Osteoblast (primary cell): ENCODE results near the gene CYS1. TPM values are rescaled to one million over a fixed set of nuclear protein-coding genes. Genes with fewer than 3 reads are reported as not detected.

Experiments
- DNase-seq: peaks from one replicate; pipeline ENCODE4 v3.0.0; 2011; ENCODE audit warnings: low spot score, mixed read lengths; ENCODE audit not compliant: insufficient read length; ENCODE audit errors: missing footprints
- H2AFZ ChIP-seq: 2 replicates; pipeline ENCODE4 v1.6.0; 2011; ENCODE audit warnings: mild to moderate bottlenecking, low read length
- H3K27ac ChIP-seq: 2 replicates; pipeline ENCODE4 v1.5.1; 2011; ENCODE audit warnings: mild to moderate bottlenecking, low read depth, low read length, moderate library complexity
- H3K27me3 ChIP-seq: 2 replicates; pipeline ENCODE4 v1.6.0; 2012; ENCODE audit warnings: mild to moderate bottlenecking, control low read depth, inconsistent platforms, low read length, moderate library complexity; ENCODE audit not compliant: insufficient read depth
- H3K36me3 ChIP-seq: 2 replicates; pipeline ENCODE4 v1.5.1; 2011; ENCODE audit warnings: mild to moderate bottlenecking, low read length, control low read depth, moderate library complexity; ENCODE audit not compliant: insufficient read depth
- H3K4me1 ChIP-seq: 2 replicates; pipeline ENCODE4 v1.5.1; 2011; ENCODE audit warnings: mild to moderate bottlenecking, low read length, control low read depth, moderate library complexity; ENCODE audit not compliant: insufficient read depth
- H3K4me2 ChIP-seq: 2 replicates; pipeline ENCODE4 v1.6.0; 2011; ENCODE audit warnings: mild to moderate bottlenecking, low read length; ENCODE audit not compliant: insufficient read depth
- H3K4me3 ChIP-seq: fragments of 200-600 bp; sonication (generic); 3 replicates; pipeline ENCODE4 v1.5.1; 2012; ENCODE audit warnings: mild to moderate bottlenecking, low read length, inconsistent platforms; ENCODE audit not compliant: insufficient read depth
- H3K79me2 ChIP-seq: 2 replicates; pipeline ENCODE4 v1.6.0; 2012; ENCODE audit warnings: mild to moderate bottlenecking, low read length, control low read depth, inconsistent platforms; ENCODE audit not compliant: insufficient read depth
- H3K9me3 ChIP-seq: 2 replicates; pipeline ENCODE4 v1.5.1; 2011; ENCODE audit warnings: low read depth, low read length, control low read depth
- H4K20me1 ChIP-seq: 2 replicates; pipeline ENCODE4 v1.6.0; 2012; ENCODE audit warnings: mild to moderate bottlenecking, low read length, control low read depth; ENCODE audit not compliant: insufficient read depth
- total RNA-seq: library from RNA; depleted of rRNA; stranded (reverse); fragments of >200 nt; gene quantifications from 2 replicates; pipeline ENCODE4 v1.2.3, GENCODE V29; 2012
- TF ChIP-seq, protein P1 (sequence below): IDR thresholded peaks from 2 replicates; pipeline ENCODE4 v1.5.1; 2011; ENCODE audit warnings: mild to moderate bottlenecking, low read depth, low read length, moderate library complexity; ENCODE audit errors: extremely low read depth

The CYS1 gene
- total RNA-seq, 1 donor, result 0.36 TPM

- TF ChIP-seq, protein P1, sequence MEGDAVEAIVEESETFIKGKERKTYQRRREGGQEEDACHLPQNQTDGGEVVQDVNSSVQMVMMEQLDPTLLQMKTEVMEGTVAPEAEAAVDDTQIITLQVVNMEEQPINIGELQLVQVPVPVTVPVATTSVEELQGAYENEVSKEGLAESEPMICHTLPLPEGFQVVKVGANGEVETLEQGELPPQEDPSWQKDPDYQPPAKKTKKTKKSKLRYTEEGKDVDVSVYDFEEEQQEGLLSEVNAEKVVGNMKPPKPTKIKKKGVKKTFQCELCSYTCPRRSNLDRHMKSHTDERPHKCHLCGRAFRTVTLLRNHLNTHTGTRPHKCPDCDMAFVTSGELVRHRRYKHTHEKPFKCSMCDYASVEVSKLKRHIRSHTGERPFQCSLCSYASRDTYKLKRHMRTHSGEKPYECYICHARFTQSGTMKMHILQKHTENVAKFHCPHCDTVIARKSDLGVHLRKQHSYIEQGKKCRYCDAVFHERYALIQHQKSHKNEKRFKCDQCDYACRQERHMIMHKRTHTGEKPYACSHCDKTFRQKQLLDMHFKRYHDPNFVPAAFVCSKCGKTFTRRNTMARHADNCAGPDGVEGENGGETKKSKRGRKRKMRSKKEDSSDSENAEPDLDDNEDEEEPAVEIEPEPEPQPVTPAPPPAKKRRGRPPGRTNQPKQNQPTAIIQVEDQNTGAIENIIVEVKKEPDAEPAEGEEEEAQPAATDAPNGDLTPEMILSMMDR, result no peak
- H4K20me1 ChIP-seq, result peaks cover 4% of the 10 kb centered on the region
- H2AFZ ChIP-seq, result peak within 1 kb of the TSS; percentile 84
- peak; percentile 100 for DNase-seq
- peaks cover 6% of the 10 kb centered on the region for H3K36me3 ChIP-seq
- peak within 1 kb of the TSS; percentile 73 for H3K4me3 ChIP-seq
- H3K9me3 ChIP-seq, result no peaks in the 10 kb centered on the region
- peak within 1 kb of the TSS; percentile 80 for H3K4me2 ChIP-seq
- peaks cover 4% of the 10 kb centered on the region for H3K79me2 ChIP-seq
- H3K4me1 ChIP-seq, result peaks cover 13% of the 10 kb centered on the region
- H3K27me3 ChIP-seq, result no peaks in the 10 kb centered on the region
- H3K27ac ChIP-seq, result peak within 1 kb of the TSS; percentile 41
Measured at GRCh38 chr2:10043256-10043905, 36.8 kb downstream of the CYS1 start, which contains the start of gene KLF11. TSS of gene KLF11 (plus strand) at chr2:10043550. CDS start at chr2:10043717, 167 bp downstream.

GRCh38 chr2:10042301-10043161, 37.7 kb downstream of the CYS1 start:
- Histone ChIP-seq H3K4me3 (peak overlapping the region; percentile 65), H3K79me2 (peaks cover 4% of the 10 kb centered on the region), H3K4me2 (peak overlapping the region; percentile 80), H3K4me1 (peaks cover 16% of the 10 kb centered on the region), H3K27me3 (no peaks in the 10 kb centered on the region), H3K27ac (peak overlapping the region; percentile 41), H3K9me3 (no peaks in the 10 kb centered on the region), H2AFZ (peak overlapping the region; percentile 84), H4K20me1 (peaks cover 4% of the 10 kb centered on the region), H3K36me3 (no peaks in the 10 kb centered on the region)
- TF ChIP-seq, protein P1, result no peak
- peak; percentile 92 for DNase-seq

DNA sequence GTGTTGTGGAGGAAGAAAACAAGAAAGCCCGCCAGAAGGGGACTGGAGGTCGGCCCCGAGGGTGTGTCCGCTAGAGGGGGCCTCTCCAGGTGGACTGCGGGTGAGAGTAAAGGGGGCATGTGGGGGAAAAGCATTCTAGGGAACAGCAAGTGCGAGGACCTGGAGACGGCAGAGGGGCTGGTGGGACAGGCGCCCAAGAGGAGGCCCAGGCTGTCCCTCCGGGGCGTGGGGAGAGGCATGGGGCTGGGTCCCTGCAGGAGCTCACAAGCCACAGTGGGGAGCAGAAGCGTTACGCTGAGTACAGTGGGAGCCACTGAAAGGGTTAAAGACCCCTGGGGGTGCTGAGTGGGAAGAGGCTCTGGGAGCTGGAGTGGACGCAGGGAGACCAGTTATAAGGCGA, 38.5 kb downstream of the CYS1 start:
- Histone ChIP-seq H3K4me3 (no peak overlapping the region), H3K4me1 (peaks cover 24% of the 10 kb centered on the region)
- TF ChIP-seq, protein P1, result no peak

More for the DNA sequence above, 38.5 kb downstream of the CYS1 start:
- peaks cover 4% of the 10 kb centered on the region for H4K20me1 ChIP-seq
- H3K27me3 ChIP-seq, result no peaks in the 10 kb centered on the region
- H3K79me2 ChIP-seq, result peaks cover 4% of the 10 kb centered on the region
- no peaks in the 10 kb centered on the region for H3K9me3 ChIP-seq
- no peaks in the 10 kb centered on the region for H3K36me3 ChIP-seq
- no peak overlapping the region for H2AFZ ChIP-seq
- no peak for DNase-seq
- no peak overlapping the region for H3K4me2 ChIP-seq
- H3K27ac ChIP-seq, result no peak overlapping the region
